Right lobe of liver (tissue), 4 donors: ENCODE results near the gene WNT9B.

Experiments used
- POLR2A ChIP-seq: fragments of 450-650 bp; IDR thresholded peaks from one replicate; pipeline ENCODE4 v1.6.1; 2017; ENCODE audit warnings: antibody characterized with exemption, mild to moderate bottlenecking
- TF ChIP-seq, protein P1 (sequence below), 4 donors: fragments of 200-600 bp in 3 of 4; fragments of 450-650 bp in 1 of 4; IDR thresholded peaks; one replicate each; pipeline versions ENCODE4 v1.5.1 to v1.8.0; 2016 to 2022; ENCODE audit warnings: antibody characterized with exemption in 4 of 4, mild to moderate bottlenecking in 2 of 4
- donor health status: DM: no; HTN: no; CAD: no.
- donor health status: DM: no; HTN: no; CAD: no.
- donor health status: DM: no; HTN: yes; CAD: no.

- TF ChIP-seq, protein P1, sequence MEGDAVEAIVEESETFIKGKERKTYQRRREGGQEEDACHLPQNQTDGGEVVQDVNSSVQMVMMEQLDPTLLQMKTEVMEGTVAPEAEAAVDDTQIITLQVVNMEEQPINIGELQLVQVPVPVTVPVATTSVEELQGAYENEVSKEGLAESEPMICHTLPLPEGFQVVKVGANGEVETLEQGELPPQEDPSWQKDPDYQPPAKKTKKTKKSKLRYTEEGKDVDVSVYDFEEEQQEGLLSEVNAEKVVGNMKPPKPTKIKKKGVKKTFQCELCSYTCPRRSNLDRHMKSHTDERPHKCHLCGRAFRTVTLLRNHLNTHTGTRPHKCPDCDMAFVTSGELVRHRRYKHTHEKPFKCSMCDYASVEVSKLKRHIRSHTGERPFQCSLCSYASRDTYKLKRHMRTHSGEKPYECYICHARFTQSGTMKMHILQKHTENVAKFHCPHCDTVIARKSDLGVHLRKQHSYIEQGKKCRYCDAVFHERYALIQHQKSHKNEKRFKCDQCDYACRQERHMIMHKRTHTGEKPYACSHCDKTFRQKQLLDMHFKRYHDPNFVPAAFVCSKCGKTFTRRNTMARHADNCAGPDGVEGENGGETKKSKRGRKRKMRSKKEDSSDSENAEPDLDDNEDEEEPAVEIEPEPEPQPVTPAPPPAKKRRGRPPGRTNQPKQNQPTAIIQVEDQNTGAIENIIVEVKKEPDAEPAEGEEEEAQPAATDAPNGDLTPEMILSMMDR (IDR thresholded peaks at IDR 0.05) = no peak
- no peak for TF ChIP-seq POLR2A
These were observed 47.8 kb upstream of the WNT9B start for GRCh38 chr17:46803544-46803943.
